ACHN (cell line): Measurements from ENCODE around the gene COG1.

Source experiments
- DNase-seq: peaks from one replicate; pipeline ENCODE4 v3.0.0-alpha.2; 2015
- in situ Hi-C: cut with HindIII; loops from 2 replicates; pipeline ENCODE4 v1.10.0; 2017; ENCODE audit warnings: low sequenced_read_pairs, low pct_ligation_motif_present, low pct_unique_long_range_greater_than_20kb

The COG1 gene

DNA sequence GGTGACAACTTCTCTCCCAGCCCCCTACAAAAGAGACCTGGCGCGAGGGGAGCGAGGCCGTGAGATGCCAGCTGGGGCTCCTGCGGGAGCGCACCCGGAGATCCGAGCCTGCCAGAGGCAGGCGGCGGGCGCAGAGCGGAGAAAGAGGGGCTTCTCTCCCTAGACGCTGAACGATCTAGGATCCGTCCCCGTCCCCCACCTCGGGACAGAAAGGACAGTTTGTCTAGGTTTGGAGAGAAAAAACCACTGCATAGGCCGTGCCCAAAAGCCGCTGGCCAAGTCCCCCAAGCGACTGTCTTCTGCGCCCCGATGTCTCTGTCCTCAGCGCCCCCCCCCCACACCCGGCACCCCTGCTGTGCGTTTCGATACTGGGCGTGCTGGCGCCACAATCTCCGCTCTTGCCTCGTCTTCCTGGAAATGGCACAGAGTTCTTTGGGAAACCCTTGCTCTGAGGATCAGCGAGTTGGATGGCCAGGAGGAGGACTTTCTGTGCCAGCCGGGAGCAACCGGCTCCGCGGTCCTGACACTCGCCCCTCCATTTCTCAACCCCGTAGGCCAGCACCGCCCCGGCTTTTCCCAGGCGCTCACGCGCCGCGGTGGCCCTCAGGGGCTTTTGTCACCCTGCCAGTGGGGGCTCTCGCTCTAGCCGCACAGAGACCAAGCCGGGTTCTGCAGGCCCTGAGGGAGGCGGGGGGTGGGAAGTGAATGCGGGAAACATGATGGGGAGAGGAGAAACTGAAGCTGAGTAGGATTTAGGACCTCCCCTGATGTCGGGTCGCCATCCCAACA is 27.0 kb upstream of the COG1 start:
- in situ Hi-C loops = loop anchor here (25.0 kb wide), 1 partner anchor 429 kb away; no protein-coding TSS in a partner anchor
- peak; percentile 19 for DNase-seq

DNA sequence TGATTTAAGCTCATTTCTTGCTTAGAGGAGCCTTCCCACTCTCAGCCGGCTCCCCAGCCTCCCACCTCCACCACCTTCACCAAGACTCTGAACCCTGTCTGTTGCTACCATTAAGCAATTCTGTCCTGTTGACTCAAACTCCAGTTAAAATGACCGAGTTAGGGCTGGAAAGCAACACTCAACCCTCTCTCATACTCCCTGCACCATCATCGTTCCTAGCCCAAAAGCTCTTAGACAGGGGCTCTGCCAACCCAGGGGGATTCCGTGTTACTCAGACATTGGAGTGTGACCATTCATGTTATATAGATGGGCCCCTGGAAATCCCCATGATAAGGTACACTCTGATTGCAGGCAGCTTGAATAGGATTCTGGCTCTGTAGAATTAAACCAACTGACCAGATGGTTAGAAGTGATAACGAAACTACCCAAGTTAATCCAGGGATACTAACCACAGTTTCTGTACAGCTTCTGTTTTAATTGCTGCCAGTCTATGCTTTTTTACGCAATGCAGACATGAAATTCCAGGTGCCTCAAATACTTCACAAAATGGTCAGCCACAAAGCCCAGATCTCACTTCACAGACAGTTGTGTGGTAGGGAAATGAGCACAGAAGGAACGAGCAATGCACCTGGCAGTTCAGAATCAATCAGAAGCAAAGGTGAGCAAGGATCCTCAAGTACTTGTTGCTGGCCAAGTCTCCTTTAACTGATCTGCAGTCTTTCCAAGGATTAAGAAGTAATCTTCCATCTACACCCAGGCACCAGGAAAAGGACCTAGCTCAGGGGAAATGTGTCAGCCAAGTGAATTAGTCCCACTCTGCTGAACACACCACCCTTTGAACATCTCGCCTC is 25.9 kb upstream of the COG1 start:
- in situ Hi-C loops = loop anchor here (25.0 kb wide), 1 partner anchor 430 kb away; no protein-coding TSS in a partner anchor
- no peak for DNase-seq

DNA sequence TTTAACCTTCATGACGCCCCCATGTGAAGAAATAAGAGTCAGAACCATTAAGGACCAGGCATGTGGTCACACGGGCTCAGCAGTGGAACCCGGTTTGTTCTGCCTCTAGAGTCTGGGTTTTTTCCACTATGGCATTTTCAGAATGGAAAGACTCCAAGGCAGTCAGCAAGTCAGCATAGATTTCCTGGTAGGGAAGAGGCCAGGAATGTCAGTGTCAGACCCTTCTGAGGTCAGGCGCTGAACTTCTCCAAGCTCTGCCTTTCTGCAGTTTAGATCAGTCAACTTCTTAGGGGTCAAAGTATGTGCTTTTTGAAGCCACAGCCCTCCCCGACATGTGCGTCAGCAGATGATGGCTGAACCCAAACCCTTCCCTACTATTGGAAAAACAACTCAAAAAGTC is 24.2 kb upstream of the COG1 start:
- in situ Hi-C loops = loop anchor here (25.0 kb wide), 1 partner anchor 431 kb away; no protein-coding TSS in a partner anchor
- no peak for DNase-seq

DNA sequence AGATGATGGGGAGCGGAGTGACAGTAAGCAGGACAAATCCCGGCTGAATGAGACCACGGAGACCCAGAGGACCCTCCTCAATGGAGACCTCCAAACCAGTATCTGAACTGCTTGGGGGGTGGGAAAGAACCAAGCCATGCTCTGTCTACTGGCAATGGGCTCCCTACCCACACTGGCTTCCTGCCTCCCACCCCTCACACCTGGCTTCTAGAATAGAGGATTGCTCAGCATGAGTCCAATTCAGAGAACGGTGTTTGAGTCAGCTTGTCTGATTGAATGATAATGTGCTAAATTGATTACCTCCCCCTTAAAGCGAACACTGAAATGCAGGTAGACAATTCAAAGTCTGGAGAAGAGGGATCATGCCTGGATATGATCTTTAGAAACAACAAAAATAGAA is 22.5 kb upstream of the COG1 start:
- DNase-seq = no peak
- in situ Hi-C loops = loop anchor here (25.0 kb wide), 1 partner anchor 433 kb away; no protein-coding TSS in a partner anchor

DNA sequence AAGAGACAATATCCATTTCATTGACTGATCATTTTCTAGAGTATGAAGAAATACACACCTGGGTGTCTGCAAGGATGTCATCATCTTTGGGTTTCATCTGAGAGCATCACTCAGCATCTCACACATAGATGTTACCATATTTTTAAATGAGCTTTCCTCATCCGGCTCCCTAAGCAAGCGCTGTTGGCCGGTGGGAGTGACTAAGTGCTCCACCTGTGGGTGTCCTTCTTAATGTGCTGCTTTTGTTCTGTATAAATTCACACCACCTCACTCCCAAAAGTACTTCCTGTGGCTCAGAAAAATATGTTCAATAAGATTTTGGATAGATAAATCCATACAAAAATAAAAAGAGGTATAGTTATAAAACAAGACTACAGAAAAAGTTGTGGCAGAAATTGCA is 20.6 kb upstream of the COG1 start:
- in situ Hi-C loops = loop anchor here (25.0 kb wide), 1 partner anchor 435 kb away; no protein-coding TSS in a partner anchor
- DNase-seq = no peak

DNA sequence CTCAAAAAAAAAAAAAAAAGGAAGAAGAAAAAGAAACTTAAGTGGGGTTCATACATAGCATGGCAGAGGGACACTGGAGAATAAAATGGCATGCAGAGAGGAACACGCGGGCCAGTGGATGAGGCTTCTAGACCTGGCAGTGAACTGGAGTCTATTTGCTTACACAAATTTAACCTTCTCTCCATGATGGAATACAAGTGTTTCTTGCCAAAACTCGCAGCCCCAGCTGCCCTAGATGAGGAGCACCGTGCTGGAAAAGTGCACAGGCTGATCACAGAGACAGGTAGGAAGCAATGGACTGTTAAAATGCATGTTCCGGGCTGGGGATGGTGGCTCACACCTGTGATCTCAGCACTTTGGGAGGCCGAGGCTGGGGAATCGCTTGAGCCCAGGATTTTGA is 18.7 kb upstream of the COG1 start:
- no peak for DNase-seq
- in situ Hi-C loops = loop anchor here (25.0 kb wide), 1 partner anchor 437 kb away; no protein-coding TSS in a partner anchor

DNA sequence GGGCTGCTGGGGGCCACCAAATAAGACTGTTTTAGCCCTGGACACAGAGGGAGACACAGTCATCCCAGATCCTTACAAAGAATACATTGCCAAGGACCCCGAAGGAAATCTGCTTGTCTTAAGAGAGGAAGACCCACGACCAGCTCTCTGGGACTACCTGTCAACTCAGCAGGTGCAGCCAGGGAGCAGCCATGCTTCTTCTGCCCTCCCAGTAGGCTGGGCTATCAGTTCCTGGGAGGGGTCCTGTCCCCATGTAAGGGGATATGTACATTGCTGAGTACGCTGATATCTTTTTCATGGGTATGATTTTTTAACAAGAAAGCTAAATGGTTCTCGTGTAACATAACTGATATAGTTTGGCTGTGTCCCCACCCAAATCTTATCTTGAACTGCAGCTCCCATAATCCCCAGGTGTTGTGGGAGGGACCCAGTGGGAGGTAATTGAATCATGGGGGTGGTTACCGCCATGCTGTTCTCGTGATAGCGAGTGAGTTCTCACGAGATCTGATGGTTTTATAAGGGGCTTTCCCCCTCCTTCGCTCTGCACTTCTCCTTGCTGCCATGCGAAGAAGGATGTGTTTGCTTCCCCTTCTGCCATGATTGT is 16.8 kb upstream of the COG1 start:
- in situ Hi-C loops = no loop called here
- no peak for DNase-seq

DNA sequence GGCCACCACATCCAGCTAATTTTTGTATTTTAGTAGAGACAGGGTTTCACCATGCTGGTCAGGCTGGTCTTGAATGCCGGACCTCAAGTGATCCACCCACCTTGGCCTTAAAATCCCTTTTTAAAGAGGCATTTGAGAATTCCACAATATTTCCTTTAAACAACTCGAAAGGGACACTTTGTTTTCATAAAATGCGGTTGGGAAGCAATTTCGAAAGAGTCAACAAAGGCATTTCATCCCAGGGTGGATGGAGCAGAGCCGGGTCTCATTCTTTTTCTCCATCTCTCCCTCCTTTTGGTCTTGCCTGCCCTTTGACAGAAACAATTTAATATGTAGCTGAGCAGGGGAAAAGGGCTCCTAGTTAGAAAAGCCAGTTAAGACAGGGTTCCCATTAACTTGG is 13.5 kb upstream of the COG1 start:
- in situ Hi-C loops = no loop called here
- DNase-seq = no peak

DNA sequence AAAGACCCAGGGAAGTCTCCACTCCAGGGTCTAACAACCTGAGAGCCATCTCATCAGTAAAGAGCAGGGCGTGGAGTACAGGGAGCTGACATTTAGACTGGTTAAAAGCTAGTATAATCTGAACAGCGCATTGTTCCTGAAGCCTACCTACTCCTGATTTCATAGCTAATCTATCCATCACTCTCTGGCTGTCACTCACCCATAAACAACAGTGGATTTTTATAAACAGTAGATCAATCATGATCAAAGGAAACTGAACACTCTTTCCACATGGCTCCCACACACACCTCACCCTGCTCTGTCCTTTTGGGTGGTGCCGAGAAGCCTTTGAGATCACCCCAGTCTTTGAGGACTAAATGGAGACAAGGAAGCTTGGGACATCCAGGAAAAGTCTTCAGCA is 13.0 kb upstream of the COG1 start:
- in situ Hi-C loops = no loop called here
- no peak for DNase-seq

DNA sequence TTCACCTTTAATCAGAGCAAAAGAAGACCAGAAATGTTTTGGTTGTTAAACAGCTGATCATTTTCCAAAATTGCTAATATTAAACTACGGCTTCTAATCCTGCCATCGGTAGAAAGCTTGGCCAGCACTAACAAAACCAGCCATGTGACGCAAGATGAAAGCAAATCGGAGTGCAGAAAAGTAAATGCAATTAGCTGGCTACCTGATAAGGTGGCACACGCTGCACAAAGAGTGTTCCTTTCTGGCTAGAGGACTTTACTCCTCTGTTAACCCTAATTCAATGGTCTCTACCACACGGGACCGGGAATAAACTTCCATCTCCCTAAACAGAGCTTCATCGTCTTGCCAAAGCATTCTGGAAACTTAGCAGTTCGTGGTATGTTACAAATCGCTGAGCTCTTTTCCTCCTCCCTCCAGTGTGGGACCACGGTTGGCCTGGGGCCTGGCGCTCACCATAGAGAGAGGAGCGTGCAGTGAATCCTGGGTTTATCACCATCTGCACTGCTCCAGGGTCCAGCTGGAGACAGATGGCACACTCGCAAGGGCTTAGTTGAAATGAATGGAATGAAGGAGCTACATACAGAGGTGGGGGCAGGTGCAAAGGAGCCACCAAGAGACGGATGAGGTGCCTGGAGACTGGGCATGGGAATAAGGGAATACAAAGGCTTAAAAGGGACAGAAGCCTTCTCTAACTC is 10.1 kb upstream of the COG1 start:
- DNase-seq = no peak
- in situ Hi-C loops = no loop called here

DNA sequence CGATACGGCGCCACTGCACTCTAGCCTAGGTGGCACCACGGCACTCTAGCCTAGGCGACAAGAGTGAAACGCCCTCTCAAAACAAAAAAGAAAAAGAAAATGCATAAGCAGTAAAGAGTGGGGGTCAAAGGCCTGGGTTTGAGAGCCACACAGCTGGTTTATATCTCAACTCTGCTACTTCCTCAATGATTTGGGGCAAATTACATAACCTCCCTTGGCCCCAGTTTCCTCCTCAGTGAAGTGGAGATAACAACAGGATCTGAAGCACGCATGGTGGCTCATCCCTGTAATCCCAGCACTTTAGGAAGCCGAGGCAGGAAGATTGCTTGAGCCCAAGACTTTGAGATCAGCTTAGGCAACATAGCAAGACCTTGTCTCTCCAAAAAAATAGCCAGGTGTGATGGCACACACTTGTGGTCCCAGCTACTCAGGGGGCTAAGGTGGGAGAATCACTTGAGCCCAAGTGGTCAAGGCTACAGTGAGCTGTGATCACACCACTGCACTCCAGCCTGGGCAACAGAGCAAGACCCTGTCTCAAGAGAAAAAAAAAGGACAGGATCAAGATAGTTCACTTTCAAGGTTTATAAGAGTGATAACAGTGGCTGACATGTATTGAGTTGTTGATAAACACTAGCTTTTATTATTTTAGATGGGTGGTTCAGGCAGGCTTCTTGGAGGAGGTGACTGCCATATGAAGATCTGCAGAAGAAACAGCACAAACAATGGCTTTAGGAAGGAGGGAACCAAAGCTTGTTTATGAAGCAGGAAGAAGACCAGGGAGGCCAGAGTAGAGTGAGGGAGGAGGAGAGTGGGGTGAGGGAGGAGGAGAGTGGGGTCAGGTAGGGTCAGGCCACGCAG is 8.5 kb upstream of the COG1 start:
- in situ Hi-C loops = no loop called here
- no peak for DNase-seq

DNA sequence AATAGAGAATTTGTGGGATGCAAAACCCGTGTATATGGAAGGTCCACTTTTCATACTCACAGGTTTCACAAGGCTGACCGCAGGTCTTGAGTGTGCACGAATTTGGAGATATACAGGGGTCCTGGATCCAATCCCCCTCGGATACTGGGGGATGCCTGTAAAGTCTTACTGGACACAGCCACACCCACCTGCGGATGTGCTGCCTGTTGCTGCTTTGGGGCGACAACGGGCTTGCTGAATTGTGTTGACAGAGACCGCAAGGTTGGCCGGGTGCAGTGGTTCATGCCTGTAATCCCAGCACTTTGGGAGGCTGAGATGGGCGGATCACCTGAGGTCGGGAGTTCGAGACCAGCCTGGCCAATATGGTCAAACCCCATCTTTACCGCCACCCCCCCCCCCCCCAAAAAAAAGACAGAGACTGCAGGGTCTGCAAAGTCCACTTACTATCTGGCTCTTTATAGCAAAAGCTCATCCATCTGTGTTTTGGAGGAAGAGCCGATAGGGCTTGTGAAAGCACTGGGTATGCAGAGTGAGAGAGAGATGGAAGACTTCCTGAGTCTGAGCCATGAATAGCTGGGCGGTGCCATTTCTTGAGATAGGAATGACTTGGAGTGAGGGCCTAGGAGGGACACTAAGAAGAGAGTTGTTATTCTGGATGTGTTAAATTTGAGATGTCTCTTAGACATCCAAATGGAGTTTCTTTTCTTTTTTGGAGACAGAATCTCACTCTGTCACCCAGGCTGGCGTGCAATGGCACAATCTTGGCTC is 6.4 kb upstream of the COG1 start:
- no peak for DNase-seq
- in situ Hi-C loops = no loop called here

DNA sequence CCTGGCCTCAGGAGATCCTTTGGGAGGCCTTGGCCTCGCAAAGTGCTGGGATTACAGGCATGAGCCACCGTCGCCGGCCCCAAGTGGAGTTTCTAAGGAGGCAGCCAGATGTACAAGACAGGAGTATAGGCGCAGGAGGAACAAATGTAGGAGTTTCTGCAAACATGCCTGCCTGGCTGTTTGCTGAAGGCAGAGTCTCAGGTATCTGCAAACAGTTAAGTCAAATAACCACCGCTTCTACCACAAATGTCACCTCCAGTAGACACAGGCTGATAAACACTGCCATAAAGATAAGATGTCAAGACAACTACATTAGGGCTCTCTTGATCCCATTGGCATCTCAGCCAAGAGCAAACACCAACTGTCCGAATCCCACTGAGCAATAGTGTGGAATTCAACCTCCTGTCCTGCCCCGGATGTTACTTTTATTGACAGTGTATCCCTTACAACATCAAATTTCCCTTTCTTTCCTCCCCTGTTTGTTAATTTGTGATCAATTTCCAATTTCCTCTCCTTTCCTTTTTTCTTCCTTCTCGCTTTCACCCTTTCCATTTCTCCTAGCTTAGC is 5.6 kb upstream of the COG1 start:
- in situ Hi-C loops = no loop called here
- no peak for DNase-seq

DNA sequence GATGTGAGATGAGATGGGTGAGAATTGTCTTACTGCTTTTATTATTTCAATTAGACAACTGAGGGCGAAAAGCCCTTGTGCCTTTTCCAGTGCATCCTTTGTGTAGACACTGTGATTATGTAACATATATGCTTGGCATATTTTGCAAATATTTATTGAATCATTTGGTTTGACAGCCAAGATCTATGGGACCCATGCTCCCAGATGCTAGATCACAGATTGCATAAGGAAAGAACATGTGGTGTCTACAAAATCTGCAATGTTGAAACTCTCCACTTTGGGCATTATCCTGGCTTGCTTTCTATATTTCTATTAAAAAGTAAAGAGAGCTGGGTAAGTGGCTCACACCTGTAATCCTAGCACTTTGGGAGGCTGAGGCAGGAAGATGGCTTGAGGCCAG is 4.8 kb upstream of the COG1 start:
- no peak for DNase-seq
- in situ Hi-C loops = no loop called here

DNA sequence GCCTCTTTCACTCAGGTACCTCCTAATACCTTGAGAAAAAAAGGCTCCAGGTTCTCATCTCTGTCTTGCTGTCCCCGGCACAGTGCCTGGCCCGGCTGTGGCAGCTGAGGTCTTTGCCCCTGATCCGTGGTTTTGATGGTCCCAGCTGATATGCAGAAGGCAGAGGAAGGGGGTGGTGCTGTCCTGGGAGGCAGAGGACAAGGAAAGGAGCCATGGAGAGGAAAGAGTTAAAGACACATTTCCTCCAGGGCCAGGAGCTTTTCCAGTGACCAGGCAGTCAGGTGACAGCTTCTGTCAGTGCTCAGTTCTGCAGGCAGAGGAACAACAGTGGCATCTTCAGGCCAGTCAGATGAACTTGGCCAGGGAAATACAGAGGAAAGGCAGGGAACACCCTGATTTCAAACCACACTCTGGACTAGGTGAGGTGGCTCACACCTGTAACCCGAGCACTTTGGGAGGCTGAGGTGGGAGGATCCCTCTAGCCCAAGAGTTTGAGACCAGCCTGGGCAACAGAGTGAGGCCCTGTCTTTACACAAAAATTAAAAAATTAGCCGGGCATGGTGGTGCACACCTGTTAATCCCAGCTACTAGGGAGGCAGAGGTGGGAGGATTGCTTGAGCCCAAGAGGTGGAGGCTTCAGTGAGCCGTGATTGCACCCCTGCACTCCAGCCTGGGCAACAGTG is 3.3 kb upstream of the COG1 start:
- in situ Hi-C loops = no loop called here
- peak; percentile 67 for DNase-seq

DNA sequence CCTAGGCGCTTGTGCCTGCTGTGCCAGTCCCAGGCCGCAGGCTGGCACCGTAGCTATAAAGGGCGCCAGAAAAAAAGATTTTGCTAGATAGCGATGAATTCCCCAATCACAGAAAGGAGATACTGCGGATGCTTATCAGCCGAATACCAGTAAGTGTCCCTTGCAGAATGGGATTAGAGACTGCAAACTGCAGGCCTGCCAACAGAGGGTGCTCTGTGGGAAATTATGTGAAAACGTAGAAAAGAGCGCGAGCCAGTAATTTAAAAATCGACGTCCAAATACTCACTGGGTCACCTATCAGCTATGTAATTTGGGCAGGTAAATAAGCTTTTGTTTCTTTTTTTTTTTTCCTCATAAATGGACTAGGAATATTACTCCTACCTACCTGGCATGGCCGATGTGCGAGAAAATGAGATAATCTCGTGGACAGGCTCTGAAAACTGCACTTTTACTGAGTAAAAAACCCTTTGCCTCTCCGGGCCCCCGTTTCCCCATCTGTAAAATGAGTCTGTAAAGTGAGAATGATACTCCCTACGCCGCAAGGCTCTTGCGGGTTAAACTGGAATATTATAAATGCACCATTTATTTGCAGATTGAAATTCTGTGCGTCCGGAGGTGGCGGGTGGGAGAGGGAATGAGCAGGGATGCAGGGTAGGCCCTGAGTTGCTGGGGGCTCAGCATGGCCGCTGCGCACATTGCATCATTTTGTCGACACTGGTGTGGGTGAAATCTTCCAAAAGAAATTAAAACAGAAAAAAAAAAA is 1.2 kb upstream of the COG1 start:
- in situ Hi-C loops = no loop called here
- DNase-seq = peak; percentile 80
